Measurements from ENCODE around the gene VAMP1.

The VAMP1 gene

GRCh38 chr12:6471989-6472360 lies 1.5 kb upstream of the VAMP1 start:
- H3K4me1 ChIP-seq (ENCODE audit: control insufficient read depth, insufficient read depth, low read length), result peaks cover 2% of the 10 kb centered on the region; the same call in 1 of the 2 replicates
- no peaks in the 10 kb centered on the region for H3K9me3 ChIP-seq (ENCODE audit: control insufficient read depth, insufficient read depth, low read depth, low read length)
- ChIA-PET CTCF (interaction anchor here (0.6 kb wide), 1 partner anchor 240 kb away, joined by 3 read pairs; no protein-coding TSS in a partner anchor), POLR2A (interaction anchor here (0.9 to 3.5 kb wide), 5 partner anchors 12 to 62 kb away, joined by 3 to 40 read pairs (median 5); partner anchors contain the start of genes GAPDH and MRPL51)
- no peak for TF ChIP-seq ZNF132 (tag by site-specific recombination; IDR thresholded peaks at IDR 0.05; ENCODE audit: borderline replicate concordance)
- no peak for TF ChIP-seq PRDM2 (tag by site-specific recombination; IDR thresholded peaks at IDR 0.05; ENCODE audit: borderline replicate concordance)
- TF ChIP-seq ZFP3 (tag by site-specific recombination; IDR thresholded peaks at IDR 0.05; ENCODE audit: low read depth), result no peak
- TF ChIP-seq ZNF791 (tag by site-specific recombination; IDR thresholded peaks at IDR 0.05), result no peak
- no peak for TF ChIP-seq ZNF24 (tag by site-specific recombination; IDR thresholded peaks at IDR 0.05)
- no peak for TF ChIP-seq ZNF510 (tag by site-specific recombination; IDR thresholded peaks at IDR 0.05; ENCODE audit: insufficient replicate concordance)
- no peak for TF ChIP-seq ZNF843 (tag by site-specific recombination; IDR thresholded peaks at IDR 0.05)
- no peak for TF ChIP-seq ELK4 (IDR thresholded peaks at IDR 0.05; ENCODE audit: borderline replicate concordance, low read depth, low read length)
- TF ChIP-seq KLF17 (tag by site-specific recombination; IDR thresholded peaks at IDR 0.05), result no peak
- no peak for TF ChIP-seq PRDM1 (tag by site-specific recombination; IDR thresholded peaks at IDR 0.05)
- TF ChIP-seq ZNF112 (tag by site-specific recombination; IDR thresholded peaks at IDR 0.05), result no peak
- TF ChIP-seq ZNF692 (tag by site-specific recombination; IDR thresholded peaks at IDR 0.05), result no peak
- no peak for TF ChIP-seq SCRT1 (tag by site-specific recombination; IDR thresholded peaks at IDR 0.05; ENCODE audit: borderline replicate concordance)
- TF ChIP-seq ZIC2 (tag by site-specific recombination; IDR thresholded peaks at IDR 0.05), result no peak
- H3K4me3 ChIP-seq (ENCODE audit: low read depth, low read length), result no peak overlapping the region
- no peak overlapping the region for H3K27ac ChIP-seq (ENCODE audit: extremely low read depth, low read depth, low read length)
- peaks cover 0 to 7% of the 10 kb centered on the region in 2 experiments; a peak in 1 of 3 replicates for H3K36me3 ChIP-seq (ENCODE audit: control insufficient read depth in 2 of 2, insufficient read depth in 1 of 2, low read length in 2 of 2)
